ENCODE measurements around the gene COQ9. TPM values are rescaled to one million over a fixed set of nuclear protein-coding genes. Genes with fewer than 3 reads are reported as not detected.

The COQ9 gene
- total RNA-seq, 6 donors from 2014 or later, result 33.1 to 47.1 (median 39.4) TPM

DNA sequence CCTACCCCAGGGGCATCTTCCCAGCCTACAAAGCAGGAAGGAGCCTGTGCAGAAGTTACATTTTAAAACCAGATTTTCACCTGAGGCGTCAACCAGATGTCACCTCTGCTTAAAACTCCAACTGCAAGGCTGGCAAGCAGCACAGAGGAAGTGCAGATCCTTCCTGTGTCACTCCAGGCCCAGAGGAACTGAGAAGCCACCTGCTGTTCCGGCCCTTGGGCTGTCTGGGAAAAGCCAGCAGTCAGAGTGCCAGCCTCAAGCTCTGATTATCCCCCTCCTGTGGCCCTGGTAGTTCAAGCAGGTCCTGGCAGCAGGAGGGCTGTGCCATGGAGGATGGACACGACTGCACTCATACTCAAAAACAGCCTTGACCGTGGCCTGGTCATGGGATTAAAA lies 25.4 kb downstream of the COQ9 start:
- Histone ChIP-seq H3K36me3 (peaks cover 25 to 77% (median 60%) of the 10 kb centered on the region in 4 donors), H3K27ac (peak overlapping the region in 2 of 4 donors; percentile 25 to 36), H3K4me1 (peaks cover 32 to 61% (median 48%) of the 10 kb centered on the region in 4 donors), H3K4me3 (no peak overlapping the region), H3K9me3 (no peaks in the 10 kb centered on the region), H3K27me3 (no peaks in the 10 kb centered on the region)
- ATAC-seq (ENCODE audit: low FRiP score in 2 of 2) (no peak), DNase-seq (no peak)
- TF ChIP-seq EP300 (IDR thresholded peaks at IDR 0.05), result no peak
- no peak for TF ChIP-seq POLR2AphosphoS5 (IDR thresholded peaks at IDR 0.05)
- TF ChIP-seq, protein P1, sequence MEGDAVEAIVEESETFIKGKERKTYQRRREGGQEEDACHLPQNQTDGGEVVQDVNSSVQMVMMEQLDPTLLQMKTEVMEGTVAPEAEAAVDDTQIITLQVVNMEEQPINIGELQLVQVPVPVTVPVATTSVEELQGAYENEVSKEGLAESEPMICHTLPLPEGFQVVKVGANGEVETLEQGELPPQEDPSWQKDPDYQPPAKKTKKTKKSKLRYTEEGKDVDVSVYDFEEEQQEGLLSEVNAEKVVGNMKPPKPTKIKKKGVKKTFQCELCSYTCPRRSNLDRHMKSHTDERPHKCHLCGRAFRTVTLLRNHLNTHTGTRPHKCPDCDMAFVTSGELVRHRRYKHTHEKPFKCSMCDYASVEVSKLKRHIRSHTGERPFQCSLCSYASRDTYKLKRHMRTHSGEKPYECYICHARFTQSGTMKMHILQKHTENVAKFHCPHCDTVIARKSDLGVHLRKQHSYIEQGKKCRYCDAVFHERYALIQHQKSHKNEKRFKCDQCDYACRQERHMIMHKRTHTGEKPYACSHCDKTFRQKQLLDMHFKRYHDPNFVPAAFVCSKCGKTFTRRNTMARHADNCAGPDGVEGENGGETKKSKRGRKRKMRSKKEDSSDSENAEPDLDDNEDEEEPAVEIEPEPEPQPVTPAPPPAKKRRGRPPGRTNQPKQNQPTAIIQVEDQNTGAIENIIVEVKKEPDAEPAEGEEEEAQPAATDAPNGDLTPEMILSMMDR (IDR thresholded peaks at IDR 0.05), result no peak
- no peak for TF ChIP-seq POLR2A (IDR thresholded peaks at IDR 0.05)
- WGBS, 2 donors, result 47 to 78% methylated on average over 4 of the region's 4 CpGs

DNA sequence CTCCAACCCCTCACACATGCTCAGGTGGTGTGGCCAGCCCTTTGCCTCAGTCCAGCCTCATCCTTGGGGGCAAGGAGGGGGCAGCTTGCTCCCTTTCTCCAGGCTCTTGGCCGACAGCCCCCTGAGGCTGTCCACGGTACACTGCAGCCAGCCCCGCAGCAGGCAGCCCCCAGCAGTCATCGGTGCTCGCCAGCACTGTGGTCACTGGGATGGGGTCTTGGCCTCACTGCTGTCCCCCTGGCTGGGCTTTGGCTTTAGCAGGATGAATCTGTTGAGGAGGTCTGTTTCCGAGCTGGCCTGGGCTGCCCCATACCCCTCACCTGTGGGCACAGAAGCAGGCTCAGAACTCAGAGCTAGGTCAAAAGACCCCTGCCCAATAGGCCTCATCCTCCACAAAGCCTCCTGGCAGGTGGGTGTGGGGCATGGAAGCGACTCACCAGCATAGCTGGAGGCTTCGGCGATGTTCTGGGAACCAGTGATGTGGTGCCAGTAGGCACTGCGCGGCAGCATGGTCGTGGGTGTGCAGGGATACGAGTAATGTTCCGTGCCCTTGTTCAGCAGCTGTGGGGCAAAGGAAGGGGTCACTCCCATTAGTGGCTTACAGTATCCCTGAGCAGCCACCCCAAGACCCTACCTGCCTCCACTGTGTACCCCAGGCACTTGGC lies 26.0 kb downstream of the COQ9 start:
- WGBS, 2 donors, result 90 to 96% methylated on average over 7 to 14 of the region's 14 CpGs
- DNase-seq (peak in 1 of 2 donors; percentile 53), ATAC-seq (ENCODE audit: low FRiP score in 2 of 2) (no peak)
- Histone ChIP-seq H3K4me3 (no peak overlapping the region), H3K4me1 (peaks cover 38 to 65% (median 54%) of the 10 kb centered on the region in 4 donors), H3K36me3 (peaks cover 20 to 70% (median 55%) of the 10 kb centered on the region in 4 donors), H3K27ac (peak overlapping the region in 2 of 4 donors; percentile 25 to 36), H3K9me3 (no peaks in the 10 kb centered on the region), H3K27me3 (no peaks in the 10 kb centered on the region)
- TF ChIP-seq, protein P1 (IDR thresholded peaks at IDR 0.05), result no peak
- TF ChIP-seq POLR2A (IDR thresholded peaks at IDR 0.05), result peak in 1 of 4 donors; percentile 9
- no peak for TF ChIP-seq POLR2AphosphoS5 (IDR thresholded peaks at IDR 0.05)

DNA sequence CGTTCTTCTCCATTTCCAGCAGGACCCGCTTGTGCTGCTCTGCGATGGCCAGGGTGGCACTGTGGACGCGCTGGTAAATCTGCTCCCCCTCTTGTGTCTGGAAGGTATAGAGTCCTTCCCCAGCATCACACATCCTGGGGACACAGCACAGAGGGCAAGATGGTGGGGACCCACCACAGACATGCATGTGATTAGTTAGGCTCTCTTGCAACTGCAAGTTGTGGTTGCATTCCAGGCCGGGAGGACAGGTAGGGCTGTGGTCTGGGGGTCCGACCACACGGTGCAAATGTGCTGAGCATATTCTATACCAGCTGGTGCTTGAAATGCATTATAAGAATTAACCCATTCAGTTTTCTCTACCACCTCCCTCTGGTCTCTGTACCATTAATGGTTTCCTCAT lies 26.6 kb downstream of the COQ9 start:
- 79 to 91% methylated on average over 8 of the region's 8 CpGs for WGBS, 2 donors

DNA sequence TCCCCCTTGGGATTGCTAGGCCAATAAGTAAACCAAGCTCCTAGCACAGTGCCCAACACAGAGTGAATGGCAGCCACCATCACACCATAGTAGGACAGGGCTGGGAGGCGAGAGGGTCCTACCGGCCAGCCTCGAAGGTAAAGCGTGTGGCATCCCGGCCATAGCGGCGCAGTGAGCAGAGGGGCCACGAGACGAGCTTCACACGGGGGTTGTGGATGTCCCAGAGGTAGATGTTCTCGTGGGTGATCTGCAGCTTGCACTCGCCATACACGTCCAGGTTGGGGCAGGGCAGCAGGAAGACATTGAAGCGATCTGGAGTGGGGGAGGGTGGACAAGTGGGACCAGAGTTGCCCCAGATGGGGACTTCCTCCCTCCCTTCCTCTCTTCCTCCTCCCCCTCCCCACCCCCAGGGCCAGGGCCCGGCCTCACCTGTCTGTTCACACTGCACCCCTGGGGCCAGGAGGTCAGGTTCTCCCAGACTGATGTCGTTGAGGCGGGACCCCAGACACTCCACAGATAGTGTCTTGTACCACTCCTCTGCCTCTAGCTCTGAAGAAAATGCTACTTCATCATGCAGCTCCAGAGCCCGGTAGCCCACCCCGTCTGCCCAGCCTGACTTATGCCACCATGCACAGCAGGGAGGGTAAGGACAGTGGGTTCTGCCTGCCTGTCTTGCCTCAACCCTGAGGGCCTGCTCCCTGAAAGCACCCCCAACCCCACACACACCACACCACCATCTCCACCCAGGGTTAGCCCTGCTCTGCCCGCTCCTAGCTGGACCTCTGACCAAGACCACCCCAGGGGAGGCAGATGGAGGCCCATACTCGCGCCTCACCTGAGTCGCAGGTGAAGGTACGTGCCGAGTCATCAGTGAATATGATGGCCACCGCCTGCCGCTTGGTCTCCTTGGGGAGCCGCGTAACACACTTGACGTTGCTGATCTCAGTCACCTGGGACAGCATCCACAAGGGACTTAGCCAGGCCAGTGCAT lies 27.7 kb downstream of the COQ9 start:
- ATAC-seq (ENCODE audit: low FRiP score in 2 of 2) (no peak), DNase-seq (peak in 1 of 2 donors; percentile 34)
- no peaks in the 10 kb centered on the region for H3K9me3 ChIP-seq
- H3K36me3 ChIP-seq, result peaks cover 10 to 53% (median 39%) of the 10 kb centered on the region in 4 donors
- H3K27ac ChIP-seq, result no peak overlapping the region
- H3K27me3 ChIP-seq, result no peaks in the 10 kb centered on the region
- H3K4me3 ChIP-seq, result no peak overlapping the region
- no peak for TF ChIP-seq EP300 (IDR thresholded peaks at IDR 0.05)
- H3K4me1 ChIP-seq, result peaks cover 45 to 74% (median 63%) of the 10 kb centered on the region in 4 donors
- 82 to 84% methylated on average over 26 to 30 of the region's 30 CpGs for WGBS, 2 donors

More for the DNA sequence above, 26.6 kb downstream of the COQ9 start:
- Histone ChIP-seq H3K4me3 (no peak overlapping the region), H3K36me3 (peaks cover 19 to 64% (median 49%) of the 10 kb centered on the region in 4 donors), H3K27me3 (no peaks in the 10 kb centered on the region), H3K9me3 (no peaks in the 10 kb centered on the region), H3K4me1 (peaks cover 41 to 71% (median 60%) of the 10 kb centered on the region in 4 donors), H3K27ac (no peak overlapping the region)
- DNase-seq (no peak), ATAC-seq (ENCODE audit: low FRiP score in 2 of 2) (no peak)
- TF ChIP-seq POLR2A (IDR thresholded peaks at IDR 0.05) (no peak), POLR2AphosphoS5 (IDR thresholded peaks at IDR 0.05) (no peak), EP300 (IDR thresholded peaks at IDR 0.05) (no peak)
- TF ChIP-seq, protein P1 (IDR thresholded peaks at IDR 0.05), result no peak
